Right ventricle myocardium superior (tissue), 1 donor: Measurements from ENCODE around the gene TP53TG5. TPM values are rescaled to one million over a fixed set of nuclear protein-coding genes. Genes with fewer than 3 reads are reported as not detected.

Source experiments
- ATAC-seq: fragments of 200-7000 bp; cut with Tn5 transposase; one replicate; pipeline ENCODE4 v1.9.1; 2020; ENCODE audit warnings: mild to moderate bottlenecking; ENCODE audit not compliant: poor library complexity
- DNase-seq: peaks from one replicate; pipeline ENCODE4 v3.0.0-alpha.2; 2020
- intact Hi-C: fragments of 100-400 bp; cut with DNase I; formaldehyde crosslinking; loops from one replicate; pipeline ENCODE4 v1.11.2; 2022
- long read RNA-seq: library from polyadenylated mRNA; unstranded; transcript quantifications from one replicate; pipeline ENCODE4 v2.0.0, GENCODE V29; 2021
- total RNA-seq: library from RNA; stranded (reverse); fragmentation: NEBNext Ultra II Directional; extraction: Animal tissue kit (Norgen Biotek cat#: 25700); gene quantifications from one replicate; pipeline ENCODE4 v1.2.1, GENCODE V29; 2021
- donor health status: DM: no; HTN: yes; CAD: no; lungs with severe emphysema.

The TP53TG5 gene
- 1.2 TPM for total RNA-seq
- long read RNA-seq, partial matches to known transcripts = 0 of 1 reads
- long read RNA-seq, other reads (novel, unspliced or antisense) = 1 of 1 reads

- intact Hi-C loops = no loop called here
- DNase-seq (no peak), ATAC-seq (no peak)
Measured at GRCh38 chr20:45378191-45378590, at the start of gene TP53TG5. Gene TP53TG5, minus strand, starts transcription at chr20:45378325. Its CDS starts 89 bp downstream, at chr20:45378236.

GRCh38 chr20:45427236-45428149 lies 49.4 kb upstream of the TP53TG5 start:
- intact Hi-C loops = no loop called here
- DNase-seq = no peak
- peak; percentile 63 for ATAC-seq

- intact Hi-C loops = no loop called here
- DNase-seq (no peak), ATAC-seq (peak; percentile 23)
Measured at GRCh38 chr20:45426320-45427016, 48.3 kb upstream of the TP53TG5 start.

DNA sequence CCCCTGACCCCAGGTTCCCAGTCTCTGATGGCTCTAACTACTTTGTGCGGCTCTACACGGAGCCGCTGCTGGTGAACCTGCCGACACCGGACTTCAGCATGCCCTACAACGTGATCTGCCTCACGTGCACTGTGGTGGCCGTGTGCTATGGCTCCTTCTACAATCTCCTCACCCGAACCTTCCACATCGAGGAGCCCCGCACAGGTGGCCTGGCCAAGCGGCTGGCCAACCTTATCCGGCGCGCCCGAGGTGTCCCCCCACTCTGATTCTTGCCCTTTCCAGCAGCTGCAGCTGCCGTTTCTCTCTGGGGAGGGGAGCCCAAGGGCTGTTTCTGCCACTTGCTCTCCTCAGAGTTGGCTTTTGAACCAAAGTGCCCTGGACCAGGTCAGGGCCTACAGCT lies 47.4 kb upstream of the TP53TG5 start:
- intact Hi-C loops = no loop called here
- no peak for ATAC-seq
- DNase-seq = no peak

DNA sequence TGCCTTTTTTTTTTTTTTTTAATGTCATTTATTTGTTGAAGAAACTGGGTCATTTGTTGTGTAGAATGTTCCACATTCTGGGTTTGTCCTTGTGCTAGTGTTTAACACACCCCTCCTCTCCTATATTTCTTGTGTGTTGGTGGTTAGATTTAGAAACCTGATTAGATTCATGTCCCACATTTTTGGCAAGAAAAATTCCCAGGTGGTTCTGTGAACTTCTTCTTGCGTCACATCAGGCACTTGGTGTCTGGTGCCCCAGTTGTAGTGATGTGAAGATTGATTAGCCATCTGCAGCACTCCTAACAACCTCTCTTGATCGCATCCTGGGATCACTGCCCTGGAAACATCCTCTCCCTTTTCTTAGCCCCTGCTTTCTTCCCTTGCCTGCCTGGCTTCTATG lies 45.6 kb upstream of the TP53TG5 start:
- intact Hi-C loops = no loop called here
- DNase-seq = no peak
- no peak for ATAC-seq

GRCh38 chr20:45420125-45420524 lies 42.0 kb upstream of the TP53TG5 start:
- ATAC-seq (peak; percentile 18), DNase-seq (no peak)
- intact Hi-C loops = no loop called here

DNA sequence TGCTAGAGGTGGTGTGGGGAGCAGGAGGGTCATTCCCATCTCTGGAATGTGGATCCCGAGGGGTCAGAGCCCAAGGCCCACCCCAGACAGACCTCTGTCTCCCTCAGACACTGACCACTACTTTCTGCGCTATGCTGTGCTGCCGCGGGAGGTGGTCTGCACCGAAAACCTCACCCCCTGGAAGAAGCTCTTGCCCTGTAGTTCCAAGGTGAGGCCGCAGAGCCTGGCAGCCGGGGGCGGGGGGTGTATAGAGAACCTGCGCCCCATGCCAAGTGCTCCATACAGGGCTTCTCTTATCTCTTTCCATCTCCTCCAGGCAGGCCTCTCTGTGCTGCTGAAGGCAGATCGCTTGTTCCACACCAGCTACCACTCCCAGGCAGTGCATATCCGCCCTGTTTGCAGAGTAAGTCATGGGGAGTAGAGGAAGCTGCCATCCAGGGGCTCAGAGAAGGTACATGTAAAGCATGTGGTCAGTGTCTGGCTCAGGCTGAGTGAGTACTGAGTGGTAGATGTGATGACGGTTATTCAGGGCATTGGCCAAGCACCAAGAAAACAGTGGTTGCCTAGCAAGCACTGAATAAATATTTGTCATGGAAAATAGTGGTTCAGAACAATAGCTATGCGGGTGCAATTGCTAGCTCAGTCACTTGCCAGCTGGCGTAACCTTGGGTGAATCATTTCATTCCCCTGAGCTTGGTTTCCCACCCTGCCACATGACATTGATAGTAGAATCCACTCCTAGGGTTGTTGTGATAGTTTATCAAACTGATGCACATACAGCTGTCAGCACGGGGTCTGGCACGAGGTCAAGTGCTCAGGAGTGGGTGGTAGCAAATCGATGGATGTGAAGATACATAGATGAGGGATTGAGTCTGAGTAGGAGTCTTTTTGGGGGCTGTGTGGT lies 41.3 kb upstream of the TP53TG5 start:
- ATAC-seq = peak; percentile 89
- peak; percentile 68 for DNase-seq
- intact Hi-C loops = no loop called here

- intact Hi-C loops = no loop called here
- DNase-seq (no peak), ATAC-seq (no peak)
Measured at GRCh38 chr20:45416917-45417316, 38.8 kb upstream of the TP53TG5 start.

GRCh38 chr20:45415822-45416637 lies 37.9 kb upstream of the TP53TG5 start, which contains the start of gene PIGT:
Gene PIGT, plus strand, starts transcription at chr20:45416141. Its CDS starts 16 bp downstream, at chr20:45416157.
- DNase-seq (peak; percentile 93), ATAC-seq (peak; percentile 81)
- intact Hi-C loops = no loop called here

DNA sequence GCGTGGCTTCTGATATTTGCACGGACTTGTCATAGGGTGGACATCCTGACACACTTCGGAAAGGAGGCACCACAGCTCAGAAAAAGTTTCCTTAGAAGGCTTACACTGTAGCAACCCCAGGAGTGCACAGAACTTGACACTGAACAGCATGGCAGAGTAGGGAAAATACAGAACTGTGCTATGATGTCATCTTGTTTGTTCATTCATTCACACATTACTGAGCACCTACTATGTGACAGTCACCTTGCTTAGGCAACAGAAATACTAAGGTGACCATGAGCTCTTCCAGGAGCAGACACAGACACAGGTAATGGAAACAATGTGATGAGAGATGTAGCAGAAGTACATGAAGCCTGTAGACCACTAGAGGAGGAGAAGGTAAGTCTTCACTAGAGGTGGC lies 35.4 kb upstream of the TP53TG5 start:
- intact Hi-C loops = no loop called here
- ATAC-seq = no peak
- DNase-seq = no peak

DNA sequence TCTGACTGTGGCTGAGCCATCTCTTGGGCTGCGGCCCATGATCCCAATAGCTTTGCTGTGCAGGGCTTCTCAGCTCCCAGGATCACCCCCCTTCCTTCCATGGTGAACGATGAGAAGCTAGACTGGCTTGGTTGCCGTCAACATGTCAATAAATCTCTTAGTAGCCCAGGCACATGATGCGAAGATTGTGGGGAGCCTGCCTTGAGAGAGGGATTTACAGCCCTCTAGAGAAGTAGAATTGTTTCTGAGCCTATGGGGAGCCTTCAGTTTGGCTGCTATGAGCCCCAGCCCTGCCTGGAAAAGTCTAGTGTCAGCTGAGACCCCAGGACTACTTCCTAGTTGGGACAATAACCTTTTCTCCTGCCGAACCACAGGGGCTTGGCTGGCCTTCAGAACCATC lies 34.5 kb upstream of the TP53TG5 start:
- DNase-seq = no peak
- ATAC-seq = no peak
- intact Hi-C loops = no loop called here

DNA sequence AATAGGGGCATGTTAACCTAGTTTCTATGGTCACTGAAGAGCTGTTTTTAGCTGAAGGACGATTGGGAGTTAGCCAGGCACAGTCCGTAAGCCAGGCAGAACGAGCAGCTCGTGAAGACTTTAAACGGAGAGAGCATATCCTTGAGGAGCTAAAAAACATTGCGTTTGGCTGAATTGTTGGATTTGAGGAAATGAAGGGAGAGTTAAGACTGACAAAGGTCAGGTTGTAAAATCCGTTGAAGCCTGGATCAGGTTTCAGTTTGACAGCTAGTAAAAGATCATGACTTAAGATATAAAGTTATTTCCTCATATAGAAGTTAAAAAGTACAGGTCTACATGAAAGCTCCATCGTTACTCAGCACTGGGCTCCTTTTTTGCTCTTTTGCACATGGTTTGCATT lies 32.8 kb upstream of the TP53TG5 start:
- ATAC-seq = no peak

DNA sequence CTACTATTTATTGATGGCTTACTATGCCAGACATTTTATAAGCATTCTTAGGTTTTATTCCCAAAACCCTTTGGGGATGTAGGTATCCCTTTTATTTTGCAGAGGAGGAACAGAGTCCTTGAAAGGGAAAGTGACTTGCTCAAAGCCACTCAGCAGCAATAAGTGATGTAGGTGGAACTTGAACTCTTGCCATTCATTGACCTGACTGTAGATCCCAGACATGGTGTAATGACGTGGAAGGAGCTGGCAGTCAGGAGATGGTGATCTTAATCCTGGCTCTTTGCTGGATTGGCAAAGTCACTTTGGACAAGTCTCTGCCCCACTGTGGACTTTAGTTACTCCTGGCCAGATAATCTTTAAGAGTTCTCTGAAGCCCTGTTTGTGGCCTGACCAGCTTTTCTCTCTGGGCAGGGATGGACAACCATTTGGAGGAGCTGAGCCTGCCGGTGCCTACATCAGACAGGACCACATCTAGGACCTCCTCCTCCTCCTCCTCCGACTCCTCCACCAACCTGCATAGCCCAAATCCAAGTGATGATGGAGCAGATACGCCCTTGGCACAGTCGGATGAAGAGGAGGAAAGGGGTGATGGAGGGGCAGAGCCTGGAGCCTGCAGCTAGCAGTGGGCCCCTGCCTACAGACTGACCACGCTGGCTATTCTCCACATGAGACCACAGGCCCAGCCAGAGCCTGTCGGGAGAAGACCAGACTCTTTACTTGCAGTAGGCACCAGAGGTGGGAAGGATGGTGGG lies 31.6 kb upstream of the TP53TG5 start:
- no peak for DNase-seq
- intact Hi-C loops = no loop called here
- ATAC-seq = no peak

More for the DNA sequence above, 32.8 kb upstream of the TP53TG5 start:
- intact Hi-C loops = no loop called here
- no peak for DNase-seq

GRCh38 chr20:45408646-45409213 lies 30.6 kb upstream of the TP53TG5 start:
- DNase-seq = no peak
- intact Hi-C loops = no loop called here

DNA sequence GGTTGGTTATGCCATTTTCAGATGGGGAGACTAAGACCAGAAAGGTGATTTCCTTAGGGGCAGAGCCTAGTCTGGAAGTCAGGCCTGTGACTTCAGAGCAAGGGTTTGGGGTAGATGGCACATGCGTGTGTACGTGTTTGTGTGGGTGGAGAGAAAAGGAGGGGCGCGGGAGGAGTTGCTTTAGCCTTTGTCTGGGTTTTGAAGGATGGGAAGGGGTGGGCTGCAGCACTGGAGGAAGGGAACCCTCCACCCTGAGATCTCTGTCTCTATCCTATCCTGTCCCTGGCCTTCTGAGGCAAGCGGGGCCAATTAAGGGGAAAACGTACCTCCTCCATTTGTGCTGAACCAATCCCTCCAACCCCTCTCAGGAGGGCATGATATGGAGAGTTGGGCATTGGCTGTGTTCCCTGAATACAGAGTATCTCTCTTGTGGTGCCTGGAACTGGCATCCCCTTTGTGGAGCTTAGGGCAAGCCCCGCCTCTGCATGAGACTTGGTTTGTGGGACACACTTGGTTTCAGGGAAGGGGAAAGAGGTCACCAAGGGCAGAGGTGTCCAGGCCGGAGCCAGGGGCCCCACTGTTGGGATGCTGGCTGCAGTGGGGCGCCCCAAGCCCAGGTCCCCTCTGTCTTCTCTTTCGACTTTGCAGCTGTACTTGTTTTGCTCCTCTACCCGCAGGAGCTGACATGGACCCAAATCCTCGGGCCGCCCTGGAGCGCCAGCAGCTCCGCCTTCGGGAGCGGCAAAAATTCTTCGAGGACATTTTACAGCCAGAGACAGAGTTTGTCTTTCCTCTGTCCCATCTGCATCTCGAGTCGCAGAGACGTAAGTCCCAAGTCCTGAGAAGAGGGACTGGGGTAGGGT lies 29.9 kb upstream of the TP53TG5 start, which contains the start of gene DBNDD2:
TSS of gene DBNDD2 (plus strand) at position 507 of the 863 bp plus-strand sequence. CDS start at position 686, 179 bp downstream.
- intact Hi-C loops = no loop called here
- peak; percentile 69 for ATAC-seq
- DNase-seq = peak; percentile 63

More at GRCh38 chr20:45408646-45409213, 30.6 kb upstream of the TP53TG5 start:
- no peak for ATAC-seq
